ENCODE measurements around the gene CD300LG.

Gene CD300LG

GRCh38 chr17:43897831-43898230 is 50.9 kb downstream of the CD300LG start:
- no peak for TF ChIP-seq CTCF (conservative IDR thresholded peaks at IDR 0.05; ENCODE audit: control insufficient read depth, insufficient read depth, low read depth, low read length)
- H3K4me3 ChIP-seq (ENCODE audit: control insufficient read depth, low read depth, low read length), result no peak overlapping the region
- no peak for DNase-seq (ENCODE audit: low read depth)

GRCh38 chr17:43898446-43898845 is 51.5 kb downstream of the CD300LG start:
- DNase-seq (ENCODE audit: low read depth), result no peak
- no peak for TF ChIP-seq CTCF (conservative IDR thresholded peaks at IDR 0.05; ENCODE audit: control insufficient read depth, insufficient read depth, low read depth, low read length)
- no peak overlapping the region for H3K4me3 ChIP-seq (ENCODE audit: control insufficient read depth, low read depth, low read length)

- DNase-seq (ENCODE audit: low read depth), result peak; percentile 70
- no peak for TF ChIP-seq CTCF (conservative IDR thresholded peaks at IDR 0.05; ENCODE audit: control insufficient read depth, insufficient read depth, low read depth, low read length)
- H3K4me3 ChIP-seq (ENCODE audit: control insufficient read depth, low read depth, low read length), result peak overlapping the region; percentile 33
Observed at GRCh38 chr17:43900183-43900857, 53.3 kb downstream of the CD300LG start.

GRCh38 chr17:43900858-43901754 is 54.1 kb downstream of the CD300LG start:
- H3K4me3 ChIP-seq (ENCODE audit: control insufficient read depth, low read depth, low read length), result peak overlapping the region; percentile 33
- no peak for DNase-seq (ENCODE audit: low read depth)
- no peak for TF ChIP-seq CTCF (conservative IDR thresholded peaks at IDR 0.05; ENCODE audit: control insufficient read depth, insufficient read depth, low read depth, low read length)

- no peak for TF ChIP-seq CTCF (conservative IDR thresholded peaks at IDR 0.05; ENCODE audit: control insufficient read depth, insufficient read depth, low read depth, low read length)
- no peak for DNase-seq (ENCODE audit: low read depth)
- no peak overlapping the region for H3K4me3 ChIP-seq (ENCODE audit: control insufficient read depth, low read depth, low read length)
Observed at GRCh38 chr17:43901861-43902589, 55.0 kb downstream of the CD300LG start.

- no peak for TF ChIP-seq CTCF (conservative IDR thresholded peaks at IDR 0.05; ENCODE audit: control insufficient read depth, insufficient read depth, low read depth, low read length)
- DNase-seq (ENCODE audit: low read depth), result no peak
- no peak overlapping the region for H3K4me3 ChIP-seq (ENCODE audit: control insufficient read depth, low read depth, low read length)
Observed at GRCh38 chr17:43905400-43905984, 58.5 kb downstream of the CD300LG start.

All from fibroblast of mammary gland (primary cell).